ENCODE results near the gene OSBPL10. TPM values are rescaled to one million over a fixed set of nuclear protein-coding genes. Genes with fewer than 3 reads are reported as not detected.
A peak's percentile ranks its signal among the peaks of the same experiment; 100 is the strongest.

OSBPL10 gene
- polyA plus RNA-seq, 1 donor, result 6.8 TPM

- DNase-seq (ENCODE audit: low read depth), result no peak
These were observed 20.9 kb downstream of the OSBPL10 start for GRCh38 chr3:31959951-31960792.

- no peak for DNase-seq (ENCODE audit: low read depth)
These were observed 21.8 kb downstream of the OSBPL10 start for GRCh38 chr3:31959251-31959650.

- DNase-seq (ENCODE audit: low read depth), result no peak
These were observed 22.3 kb downstream of the OSBPL10 start for GRCh38 chr3:31958701-31959152.

GRCh38 chr3:31957106-31957505 is 24.0 kb downstream of the OSBPL10 start:
- DNase-seq (ENCODE audit: low read depth), result no peak

- DNase-seq (ENCODE audit: low read depth), result no peak
These were observed 25.5 kb downstream of the OSBPL10 start for GRCh38 chr3:31955581-31955980.

GRCh38 chr3:31953636-31954035 is 27.4 kb downstream of the OSBPL10 start:
- DNase-seq (ENCODE audit: low read depth), result no peak

- no peak for DNase-seq (ENCODE audit: low read depth)
These were observed 28.0 kb downstream of the OSBPL10 start for GRCh38 chr3:31953091-31953490.

- DNase-seq (ENCODE audit: low read depth), result no peak
These were observed 28.9 kb downstream of the OSBPL10 start for GRCh38 chr3:31952205-31952604.

GRCh38 chr3:31948280-31948679 is 32.8 kb downstream of the OSBPL10 start:
- no peak for DNase-seq (ENCODE audit: low read depth)

GRCh38 chr3:31947671-31948091 is 33.4 kb downstream of the OSBPL10 start:
- DNase-seq (ENCODE audit: low read depth), result no peak

- no peak for DNase-seq (ENCODE audit: low read depth)
These were observed 33.9 kb downstream of the OSBPL10 start for GRCh38 chr3:31947162-31947561.

- no peak for DNase-seq (ENCODE audit: low read depth)
These were observed 34.5 kb downstream of the OSBPL10 start for GRCh38 chr3:31946484-31947081.

- DNase-seq (ENCODE audit: low read depth), result peak; percentile 82
These were observed 35.4 kb downstream of the OSBPL10 start for GRCh38 chr3:31945738-31946052.

- DNase-seq (ENCODE audit: low read depth), result no peak
These were observed 38.0 kb downstream of the OSBPL10 start for GRCh38 chr3:31943041-31943440.

GRCh38 chr3:31942446-31942845 is 38.6 kb downstream of the OSBPL10 start:
- DNase-seq (ENCODE audit: low read depth), result no peak

GRCh38 chr3:31937225-31937624 is 43.8 kb downstream of the OSBPL10 start:
- DNase-seq (ENCODE audit: low read depth), result no peak

GRCh38 chr3:31936420-31937060 is 44.5 kb downstream of the OSBPL10 start:
- no peak for DNase-seq (ENCODE audit: low read depth)

GRCh38 chr3:31934866-31935265 is 46.2 kb downstream of the OSBPL10 start:
- DNase-seq (ENCODE audit: low read depth), result no peak

- no peak for DNase-seq (ENCODE audit: low read depth)
These were observed 47.0 kb downstream of the OSBPL10 start for GRCh38 chr3:31934018-31934417.

- no peak for DNase-seq (ENCODE audit: low read depth)
These were observed 48.1 kb downstream of the OSBPL10 start for GRCh38 chr3:31932990-31933389.

GRCh38 chr3:31929826-31930502 is 51.1 kb downstream of the OSBPL10 start:
- DNase-seq (ENCODE audit: low read depth), result no peak

GRCh38 chr3:31927811-31928210 is 53.3 kb downstream of the OSBPL10 start:
- DNase-seq (ENCODE audit: low read depth), result no peak

Measured in forelimb muscle (tissue), 1 donor.